HG03442 (cell line): Measurements from ENCODE around the gene MDM2.
"Not testable (repeated sequence)": the region's sequence is repeated elsewhere in the genome, so short reads cannot be mapped to it uniquely, and the experiment has no call there.

Experiments
- ATAC-seq: cut with Tn5 transposase; IDR thresholded peaks from one replicate; pipeline ENCODE4 v1.9.1; 2021; ENCODE audit warnings: mild to moderate bottlenecking, moderate library complexity; ENCODE audit not compliant: unreplicated experiment

Gene MDM2

DNA sequence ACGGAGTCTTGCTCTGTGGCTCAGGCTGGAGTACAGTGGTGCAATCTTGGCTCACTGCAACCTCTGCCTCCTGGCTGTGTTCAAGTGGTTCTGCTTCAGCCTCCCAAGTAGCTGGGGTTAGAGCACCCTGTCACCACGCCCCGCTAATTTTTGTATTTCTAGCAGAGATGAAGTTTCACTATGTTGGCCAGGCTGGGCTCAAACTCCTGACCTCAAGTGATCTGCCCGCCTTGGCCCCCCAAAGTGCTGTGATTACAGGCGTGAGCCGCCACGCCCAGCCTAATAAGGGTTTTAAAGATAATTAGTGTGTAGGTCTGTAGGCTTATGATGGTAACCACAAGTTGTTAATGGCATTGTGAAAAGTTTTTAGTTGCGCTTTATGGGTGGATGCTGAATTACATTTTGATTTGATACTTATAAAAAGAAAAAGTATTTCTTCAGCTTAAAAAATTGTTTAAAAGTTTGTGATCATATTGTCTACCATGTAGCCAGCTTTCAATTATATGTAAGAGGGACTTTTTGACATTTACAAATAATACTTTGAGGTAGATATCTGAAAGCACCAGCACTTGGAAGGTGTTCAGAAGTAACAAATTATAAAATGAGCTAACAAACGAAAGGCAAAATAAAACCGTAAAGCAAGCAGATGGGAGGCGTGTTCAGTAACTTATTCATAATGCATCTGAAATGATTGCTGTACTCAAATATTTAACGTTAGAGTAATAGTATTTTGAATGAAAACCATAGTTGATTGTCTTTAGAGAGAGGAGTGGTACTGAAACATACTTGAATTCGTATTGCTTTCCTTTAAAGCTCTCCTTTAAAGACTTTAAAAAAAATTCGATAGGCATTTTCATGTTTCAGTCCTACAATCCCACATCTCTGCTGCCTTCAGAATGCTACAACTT lies 37.1 kb downstream of the MDM2 start:
- no peak for ATAC-seq

DNA sequence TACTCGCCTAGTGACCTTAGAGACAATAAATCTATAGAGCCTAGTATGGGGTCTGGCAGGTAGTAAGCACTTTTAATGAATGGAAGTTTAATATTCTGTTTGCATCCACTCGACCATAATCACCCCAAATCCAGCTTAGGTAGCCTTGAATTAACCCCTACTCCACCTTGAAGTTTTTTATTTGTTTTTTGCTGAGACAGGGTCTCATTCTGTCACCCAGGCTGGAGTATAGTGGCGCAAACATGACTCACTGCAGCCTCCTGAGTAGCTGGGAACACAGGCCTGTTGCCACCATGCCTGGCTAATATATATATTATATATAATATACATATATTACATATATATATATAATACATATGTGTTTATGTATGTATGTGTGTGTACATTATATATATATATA lies 38.8 kb downstream of the MDM2 start:
- no peak for ATAC-seq

DNA sequence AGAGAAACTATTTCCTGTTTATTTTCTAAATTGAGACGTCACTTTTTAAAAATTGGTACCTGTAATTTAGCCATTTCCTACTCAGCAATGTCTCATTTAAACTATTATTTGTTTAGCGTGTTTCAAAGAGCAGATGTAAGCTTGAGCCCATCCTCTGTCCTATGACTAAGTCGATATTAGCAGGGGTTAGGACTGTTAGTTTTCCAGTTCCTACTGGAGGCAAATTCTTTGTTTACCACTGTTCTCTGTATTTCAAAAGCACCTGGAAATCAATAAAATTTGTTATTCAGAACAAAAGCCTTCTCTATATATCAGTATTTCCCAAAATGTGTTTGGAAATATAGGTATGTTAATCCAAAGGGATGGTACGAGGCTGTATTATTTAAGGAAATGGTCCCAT lies 42.4 kb downstream of the MDM2 start:
- no peak for ATAC-seq

DNA sequence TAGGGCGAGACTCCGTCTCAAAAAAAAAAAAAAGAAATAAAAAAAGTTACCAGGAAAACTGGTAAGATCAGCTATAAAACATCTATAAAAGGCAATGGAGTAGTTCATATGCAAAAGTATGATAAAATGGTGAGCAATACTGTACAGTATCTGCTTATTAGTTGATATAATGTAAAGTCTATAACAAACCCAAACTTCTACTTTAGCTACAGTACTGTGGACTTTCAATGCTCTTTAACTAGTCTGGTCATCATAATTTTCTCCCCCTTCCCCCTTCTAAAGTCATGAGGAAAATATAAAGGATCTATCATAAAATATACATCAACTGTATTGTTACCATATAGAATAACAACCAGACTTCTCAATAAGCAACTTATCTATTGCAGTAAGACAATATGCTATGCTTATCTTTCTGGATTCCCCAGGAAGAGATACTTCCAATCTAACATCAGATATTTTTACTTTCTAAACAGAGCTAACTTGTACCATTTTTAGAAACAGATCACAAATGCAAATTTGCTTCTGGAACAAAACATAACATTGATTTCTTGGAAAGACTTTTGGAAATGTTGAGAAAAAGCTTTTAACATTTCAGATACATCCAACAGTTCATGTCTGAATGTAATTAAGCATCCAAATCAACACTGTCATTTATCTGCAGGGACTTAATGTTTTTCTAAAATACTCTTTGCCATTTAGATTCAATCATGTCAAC lies 43.8 kb downstream of the MDM2 start:
- no peak for ATAC-seq

DNA sequence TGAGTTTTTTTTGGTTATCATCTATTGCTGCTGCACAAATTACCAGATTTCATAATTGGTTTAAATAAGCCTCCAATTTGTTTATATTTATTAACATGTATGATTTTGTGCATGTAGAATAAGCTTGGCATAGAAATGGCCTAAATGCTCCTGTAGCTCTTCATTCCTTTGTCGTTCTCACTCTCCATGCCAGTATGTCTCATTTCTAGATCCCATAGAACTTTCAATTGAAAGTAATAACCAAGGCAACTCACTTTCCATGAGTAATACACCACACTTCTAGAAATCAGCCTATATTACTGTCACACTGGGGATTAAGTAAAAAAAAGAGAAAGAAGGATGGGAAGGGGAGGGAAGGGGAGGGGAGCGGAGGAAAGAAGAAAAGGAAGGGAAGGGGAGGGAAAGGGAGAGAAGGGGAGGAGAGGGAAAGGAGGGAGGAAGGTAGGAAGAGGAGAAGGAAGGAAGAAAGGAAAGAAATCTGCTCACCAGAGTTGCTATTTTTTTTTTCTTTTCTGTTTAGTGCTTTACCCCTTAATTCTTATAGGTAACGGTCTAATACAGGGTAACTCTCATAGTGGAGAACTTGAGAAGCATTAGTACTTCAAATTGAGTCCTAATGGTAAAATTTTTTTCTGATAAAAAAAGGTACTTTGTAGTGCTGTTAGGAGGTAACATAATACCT lies 45.6 kb downstream of the MDM2 start:
- no peak for ATAC-seq

DNA sequence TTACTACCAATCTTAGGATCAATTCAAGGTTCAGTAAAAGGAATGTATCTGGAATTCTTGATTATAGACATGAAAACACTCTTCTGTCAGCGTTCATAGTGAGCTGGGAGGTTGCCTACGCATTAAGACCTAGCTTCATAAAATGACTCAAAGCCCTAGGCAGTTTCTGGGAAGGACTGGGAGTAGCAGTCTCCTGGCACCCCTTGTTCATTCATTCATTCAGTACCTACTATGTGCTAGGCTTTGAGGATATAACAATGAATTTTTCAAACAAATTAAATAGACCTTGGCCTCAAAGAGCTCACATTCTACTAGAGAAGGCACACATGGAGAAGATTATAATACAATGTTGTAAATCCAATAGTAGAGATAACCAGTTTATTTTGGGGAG lies 46.1 kb downstream of the MDM2 start:
- ATAC-seq: no peak

DNA sequence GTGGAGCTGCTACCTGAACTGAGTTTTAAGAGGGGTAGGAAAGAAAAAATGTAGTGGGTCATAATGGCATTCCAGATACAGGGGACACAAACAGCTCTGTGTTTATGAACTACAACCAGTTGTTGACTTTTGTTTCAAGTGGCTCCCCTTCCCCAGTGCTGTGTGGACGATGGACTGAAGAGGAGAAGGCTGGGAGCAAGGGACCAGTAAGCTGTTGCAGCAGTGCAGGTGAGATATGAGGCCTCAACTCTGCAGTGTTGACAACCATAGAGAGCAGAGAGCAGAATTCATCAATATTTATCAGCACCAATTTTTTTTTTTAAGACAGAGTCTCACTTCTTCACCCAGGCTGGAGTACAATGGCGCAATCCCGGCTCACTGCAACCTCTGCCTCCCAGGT lies 46.6 kb downstream of the MDM2 start:
- no peak for ATAC-seq

DNA sequence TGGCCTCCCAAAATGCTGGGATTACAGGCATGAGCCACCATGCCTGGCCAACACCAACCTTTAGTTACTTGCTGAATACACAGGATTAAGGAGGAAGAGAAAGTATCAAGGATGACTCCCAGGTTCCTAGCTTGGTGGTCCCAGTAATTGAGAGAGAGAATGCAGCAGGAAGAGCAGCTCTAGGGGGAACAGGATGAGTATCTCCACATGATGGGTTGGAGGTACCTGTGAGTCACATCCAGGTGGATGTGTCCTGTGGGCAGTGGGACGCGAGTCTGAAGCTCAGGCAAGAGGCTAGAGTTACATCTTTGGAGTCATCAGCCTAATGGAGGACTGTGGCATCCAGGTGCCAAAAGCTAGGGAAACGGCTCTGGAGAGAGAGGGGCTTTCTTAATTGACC lies 47.1 kb downstream of the MDM2 start:
- ATAC-seq: no peak

DNA sequence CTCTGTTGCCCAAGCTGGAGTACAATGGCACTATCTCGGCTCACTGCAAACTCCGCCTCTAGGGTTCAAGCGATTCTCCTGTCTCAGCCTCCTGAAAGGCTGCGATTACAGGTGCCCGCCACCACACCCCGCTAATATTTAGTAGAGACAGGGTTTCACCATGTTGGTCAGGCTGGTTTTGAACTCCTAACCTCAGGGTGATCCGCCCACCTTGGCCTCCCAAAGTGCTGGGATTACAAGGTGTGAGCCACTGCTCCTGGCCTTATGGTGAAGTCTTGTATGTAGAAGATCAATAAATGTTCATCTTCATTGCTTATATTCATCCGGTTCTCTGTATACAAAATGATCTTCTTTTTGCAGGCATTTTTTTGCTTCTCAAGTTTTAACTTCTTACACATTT lies 47.8 kb downstream of the MDM2 start:
- no peak for ATAC-seq

DNA sequence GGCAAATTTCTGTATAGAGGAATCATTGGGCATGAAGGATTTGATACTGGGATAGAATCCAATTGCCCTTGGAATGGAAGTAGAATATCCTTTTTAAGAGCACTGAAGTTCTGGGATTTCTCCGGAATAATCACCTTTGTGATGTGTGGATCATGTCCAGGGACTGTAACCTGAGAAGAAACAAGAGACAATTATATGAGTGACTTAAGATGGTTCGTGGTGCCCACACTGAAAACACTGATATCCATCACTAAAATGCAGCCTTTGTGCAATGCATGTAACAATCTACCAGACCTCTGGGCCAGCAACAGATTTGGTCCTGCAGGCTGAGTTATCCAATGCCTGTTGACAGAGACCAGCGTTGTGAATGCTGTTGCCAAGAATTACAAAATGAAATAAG lies 48.5 kb downstream of the MDM2 start:
- ATAC-seq: no peak

DNA sequence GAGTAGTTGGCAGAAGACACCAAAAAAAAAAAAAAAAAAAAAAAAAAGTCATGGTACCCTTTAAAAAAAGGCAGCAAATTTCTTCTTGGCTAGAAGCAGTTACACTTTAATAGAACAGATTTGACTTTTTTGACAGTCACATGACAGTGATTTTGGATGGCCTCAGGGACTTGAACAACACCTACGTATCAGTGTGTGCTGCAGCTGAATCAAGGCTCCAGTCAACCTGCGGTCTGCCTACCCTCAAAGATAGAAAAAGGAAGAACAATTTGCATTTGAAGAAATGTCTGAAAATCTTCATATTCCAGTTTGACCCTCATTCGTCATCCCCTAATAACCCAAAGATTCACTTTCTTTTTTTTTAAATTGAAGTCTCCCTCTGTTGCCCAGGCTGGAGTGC lies 53.9 kb downstream of the MDM2 start:
- no peak for ATAC-seq

DNA sequence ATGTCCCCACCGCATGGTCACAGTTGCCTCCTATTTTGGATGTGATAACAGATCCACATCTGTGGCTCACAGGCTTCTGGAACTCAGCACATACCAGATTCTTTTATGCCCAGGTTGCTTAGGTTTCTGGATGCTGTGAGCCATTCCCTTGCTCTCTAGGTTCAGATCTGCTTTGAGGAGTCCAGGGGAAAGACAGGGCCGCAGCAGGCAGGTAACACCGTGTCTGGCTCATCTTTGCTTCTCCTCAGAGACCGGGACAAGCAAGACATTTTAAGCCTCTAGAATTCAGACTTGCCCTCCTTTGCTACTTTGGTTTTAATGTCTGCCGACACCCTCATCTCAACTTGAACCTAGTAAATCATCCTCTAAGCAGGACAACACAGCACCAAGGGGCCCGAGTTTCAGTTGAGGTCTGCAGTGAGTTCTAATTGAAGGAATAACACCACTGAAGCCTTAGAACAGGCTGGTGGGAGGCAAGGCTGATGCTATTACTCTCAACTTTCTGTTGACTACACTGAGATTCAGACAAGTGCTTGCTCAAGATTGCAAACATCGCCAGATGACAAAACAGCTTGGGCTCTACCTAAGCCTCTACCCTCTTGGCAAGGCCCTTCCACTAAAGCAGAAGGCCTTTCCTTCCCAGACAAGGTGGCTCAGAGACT lies 55.3 kb downstream of the MDM2 start:
- no peak for ATAC-seq

DNA sequence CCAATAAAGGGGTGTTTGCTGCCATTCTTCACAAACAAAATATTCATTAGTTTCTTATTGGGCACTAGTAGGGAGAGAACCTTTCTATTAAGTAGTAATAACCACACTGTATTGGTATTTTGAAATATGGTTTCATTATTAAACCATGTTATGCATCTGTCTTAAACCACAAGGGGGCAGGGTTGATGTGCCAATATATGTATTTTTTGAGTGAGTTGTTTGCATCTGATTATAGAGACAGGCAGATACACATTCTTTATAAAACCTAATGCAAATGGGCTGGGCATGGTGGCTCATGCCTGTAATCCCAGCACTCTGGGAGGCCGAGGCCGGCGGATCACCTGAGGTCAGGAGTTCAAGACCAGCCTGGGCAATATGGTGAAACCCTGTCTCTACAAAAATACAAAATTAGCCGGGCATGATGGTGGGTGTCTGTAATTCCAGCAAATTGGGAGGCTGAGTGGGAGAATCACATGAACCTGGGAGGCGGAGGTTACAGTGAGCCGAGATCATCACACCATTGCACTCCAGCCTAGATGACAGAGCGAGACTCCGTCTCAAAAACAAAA lies 56.0 kb downstream of the MDM2 start:
- not testable (repeated sequence) for ATAC-seq

DNA sequence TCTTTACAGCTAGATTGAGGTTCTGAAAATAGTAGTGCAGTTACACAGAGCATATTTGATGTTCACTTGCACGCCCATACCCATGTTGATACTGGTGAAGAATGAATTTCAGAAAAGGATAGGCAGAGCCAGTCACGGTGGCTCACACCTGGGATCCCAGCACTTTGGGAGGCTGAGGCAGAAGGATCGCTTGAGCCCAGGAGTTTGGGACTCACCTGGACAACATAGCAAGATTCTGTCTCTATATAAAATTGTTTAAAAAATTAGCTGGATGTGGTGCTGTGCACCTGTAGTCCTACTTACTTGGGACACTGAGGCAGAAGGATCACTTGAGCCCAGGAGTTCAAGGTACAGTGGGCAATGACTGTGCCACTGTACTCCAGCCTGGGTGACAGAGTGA lies 56.6 kb downstream of the MDM2 start:
- no peak for ATAC-seq

DNA sequence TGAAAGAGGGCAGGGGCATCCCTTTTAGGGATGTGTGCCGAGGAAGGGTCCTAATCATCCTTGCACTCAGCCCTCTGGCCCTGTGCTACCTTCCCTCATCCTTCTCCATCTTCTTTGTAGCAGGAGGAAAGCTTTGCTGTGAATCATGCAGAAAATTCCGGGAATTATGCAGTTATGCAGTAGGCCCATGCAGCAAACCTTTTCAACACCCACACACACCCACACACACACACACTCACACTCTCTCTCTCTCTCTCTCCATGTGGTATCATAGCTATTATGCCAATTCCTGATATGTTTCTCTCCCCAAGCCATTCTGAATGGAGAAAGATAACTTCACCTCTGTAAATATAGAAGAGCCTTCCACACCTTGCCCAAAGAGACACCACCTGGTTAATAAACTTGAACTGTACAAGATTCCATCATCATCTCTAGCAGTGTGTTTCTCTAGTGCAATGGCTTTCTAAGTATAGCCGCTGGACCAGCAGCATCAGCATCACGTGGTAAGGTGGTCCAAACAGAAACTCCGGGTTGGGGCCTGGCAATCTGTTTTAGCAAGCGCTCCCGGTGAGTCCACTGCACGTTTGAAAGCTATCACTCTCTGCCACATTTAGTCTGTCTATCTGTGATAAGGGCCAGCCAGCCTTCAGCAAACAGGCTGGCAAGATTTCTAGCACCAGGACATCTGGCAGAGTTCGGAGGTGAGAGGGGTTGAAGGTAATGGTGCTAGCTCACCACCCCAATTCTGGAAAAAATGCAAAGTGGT lies 57.6 kb downstream of the MDM2 start:
- ATAC-seq: no peak

DNA sequence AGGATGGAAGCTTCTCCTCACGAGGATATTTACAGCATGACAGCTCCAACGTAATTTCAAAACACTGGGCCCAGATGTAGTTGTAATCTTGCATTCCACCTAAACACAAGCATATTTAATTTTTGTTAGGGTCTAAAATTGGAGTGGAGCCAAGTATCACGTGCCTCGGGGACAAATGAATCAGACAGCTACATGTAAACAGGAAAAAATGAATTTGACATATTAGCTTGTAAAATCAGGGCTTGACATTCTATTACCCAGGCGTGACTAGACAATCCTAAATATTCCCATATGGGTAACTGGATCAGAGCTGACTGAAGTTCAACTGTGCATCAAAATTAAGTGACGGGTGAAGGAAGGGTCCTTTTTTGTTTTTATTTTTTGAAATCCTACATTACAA lies 59.0 kb downstream of the MDM2 start:
- no peak for ATAC-seq

DNA sequence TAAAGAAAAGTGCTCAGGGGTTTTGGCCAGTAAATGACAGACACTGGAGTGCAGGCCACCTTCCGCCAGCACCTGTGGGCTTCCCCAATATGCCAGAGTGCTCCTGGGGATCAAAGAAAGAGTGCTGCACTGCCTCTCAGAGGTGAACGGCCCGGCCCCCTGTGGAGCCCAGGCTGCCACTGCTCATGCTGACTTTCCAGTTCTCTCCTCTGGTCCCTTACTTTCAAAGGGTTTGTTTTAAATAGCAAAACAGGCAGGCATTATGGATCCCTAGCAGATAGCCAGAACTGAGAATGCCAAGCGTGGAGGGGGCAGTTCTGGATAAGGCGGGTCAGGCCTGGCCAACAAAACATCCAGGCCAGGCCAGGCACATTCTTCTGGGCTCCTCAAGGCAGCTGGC lies 59.6 kb downstream of the MDM2 start:
- ATAC-seq: no peak

DNA sequence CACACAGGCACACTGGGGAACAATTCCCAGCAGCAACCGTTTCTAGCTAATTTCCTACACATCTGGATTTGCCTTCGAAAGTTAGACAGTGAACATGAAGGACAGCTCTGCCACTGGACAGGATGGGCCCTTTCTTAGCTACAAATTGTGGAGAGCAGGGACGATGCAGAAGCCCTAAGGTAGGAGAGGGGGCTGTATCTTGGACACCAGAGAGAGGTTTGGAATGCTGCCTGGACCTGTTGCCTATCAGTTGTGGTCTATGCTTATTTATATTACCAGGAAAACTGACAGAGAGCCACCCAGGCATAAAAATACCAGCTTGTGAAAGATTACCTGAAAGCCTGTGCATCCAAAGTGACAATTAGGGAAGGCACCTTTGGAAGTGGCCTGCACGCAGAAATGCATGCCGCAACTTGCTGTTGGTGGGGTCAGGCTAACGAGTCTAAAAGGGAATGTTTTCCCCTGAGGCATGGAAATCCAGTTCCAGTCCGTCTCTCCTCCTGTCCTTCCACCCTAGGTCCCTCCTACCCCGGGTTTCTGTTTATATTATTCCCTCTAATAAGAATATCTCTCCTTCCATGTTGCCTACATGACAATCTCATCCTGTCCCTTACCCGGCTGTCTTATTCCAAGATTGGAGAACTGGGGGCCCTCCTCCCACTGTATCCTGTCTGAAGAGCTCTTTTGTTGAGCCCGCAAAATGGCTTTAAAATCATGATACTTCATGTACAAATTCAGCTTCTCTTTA lies 60.2 kb downstream of the MDM2 start:
- no peak for ATAC-seq

DNA sequence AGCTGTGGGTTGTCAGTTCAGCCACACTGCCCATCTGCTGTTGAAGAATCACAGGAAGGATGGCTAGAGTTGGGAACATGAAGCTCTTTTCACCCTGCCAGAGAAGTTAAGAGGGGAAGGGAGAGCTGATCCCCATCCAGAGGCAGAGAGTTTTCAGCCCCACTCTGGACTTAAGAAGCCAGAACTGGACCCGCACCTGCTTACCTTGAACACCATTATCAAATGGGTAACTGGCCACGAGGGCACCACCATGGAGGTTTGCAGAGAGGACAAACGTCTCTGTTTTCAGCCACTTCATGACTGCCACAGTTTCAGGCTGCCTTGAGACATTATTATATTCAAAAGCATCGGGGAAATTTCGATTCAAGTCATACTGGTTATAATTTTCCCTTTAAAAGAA lies 62.0 kb downstream of the MDM2 start:
- ATAC-seq: no peak

DNA sequence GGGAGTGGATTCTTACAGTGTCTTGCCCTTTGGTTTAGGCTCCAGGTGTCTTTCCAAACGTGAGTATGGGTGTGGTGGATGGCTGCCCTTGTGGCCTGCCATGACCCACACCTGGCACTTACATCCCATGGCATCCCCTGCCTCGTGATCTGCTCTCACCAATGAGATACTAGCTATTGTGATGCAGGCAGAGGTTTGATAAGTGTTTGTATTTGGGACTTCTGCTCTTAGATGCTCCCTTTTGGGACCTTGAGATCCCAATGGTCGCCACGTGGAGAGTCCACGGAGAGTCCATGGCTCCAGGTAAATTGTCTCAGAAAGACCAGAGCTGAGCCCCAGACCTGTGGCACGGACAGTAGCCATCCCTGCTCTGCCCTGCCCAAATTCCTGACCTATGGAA lies 62.5 kb downstream of the MDM2 start:
- ATAC-seq: no peak
